ENCODE data around the gene DUSP3. TPM values are rescaled to one million over a fixed set of nuclear protein-coding genes. Genes with fewer than 3 reads are reported as not detected.
"Not testable (repeated sequence)": the region's sequence is repeated elsewhere in the genome, so short reads cannot be mapped to it uniquely, and the experiment has no call there.

Gene DUSP3
- total RNA-seq, 1 donor from 2014 or later: 293 TPM

DNA sequence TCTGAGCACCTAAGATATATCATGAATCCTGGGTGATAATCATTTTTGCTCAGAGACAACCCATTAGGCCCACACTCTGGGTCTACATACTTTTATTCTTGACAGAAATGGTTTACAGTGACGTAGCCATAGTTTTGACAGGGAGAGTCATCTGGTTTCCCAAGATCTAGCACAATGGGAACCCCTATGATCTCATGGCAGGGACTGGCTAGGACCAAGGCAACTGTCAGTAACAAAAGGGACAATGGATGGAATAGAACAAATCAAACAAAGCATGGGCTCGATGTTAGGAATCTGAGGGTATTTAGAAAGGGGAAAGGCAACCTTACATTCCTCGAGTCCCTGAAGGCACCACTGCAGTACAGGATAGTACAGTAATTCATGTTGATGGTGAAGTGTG is 22.0 kb upstream of the DUSP3 start:
- no peak overlapping the region for H3K27ac ChIP-seq (replicated peaks)
- no peaks in the 10 kb centered on the region for H3K4me1 ChIP-seq
- peaks cover 30% of the 10 kb centered on the region for H3K36me3 ChIP-seq
- no peaks in the 10 kb centered on the region for H3K9me3 ChIP-seq (replicated peaks)
- no peak overlapping the region for H3K4me3 ChIP-seq
- no peak for DNase-seq
- H3K27me3 ChIP-seq (ENCODE audit: low read depth): no peaks in the 10 kb centered on the region
- intact Hi-C loops (cut with micrococcal nuclease): no loop called here
- TF ChIP-seq, protein P1, sequence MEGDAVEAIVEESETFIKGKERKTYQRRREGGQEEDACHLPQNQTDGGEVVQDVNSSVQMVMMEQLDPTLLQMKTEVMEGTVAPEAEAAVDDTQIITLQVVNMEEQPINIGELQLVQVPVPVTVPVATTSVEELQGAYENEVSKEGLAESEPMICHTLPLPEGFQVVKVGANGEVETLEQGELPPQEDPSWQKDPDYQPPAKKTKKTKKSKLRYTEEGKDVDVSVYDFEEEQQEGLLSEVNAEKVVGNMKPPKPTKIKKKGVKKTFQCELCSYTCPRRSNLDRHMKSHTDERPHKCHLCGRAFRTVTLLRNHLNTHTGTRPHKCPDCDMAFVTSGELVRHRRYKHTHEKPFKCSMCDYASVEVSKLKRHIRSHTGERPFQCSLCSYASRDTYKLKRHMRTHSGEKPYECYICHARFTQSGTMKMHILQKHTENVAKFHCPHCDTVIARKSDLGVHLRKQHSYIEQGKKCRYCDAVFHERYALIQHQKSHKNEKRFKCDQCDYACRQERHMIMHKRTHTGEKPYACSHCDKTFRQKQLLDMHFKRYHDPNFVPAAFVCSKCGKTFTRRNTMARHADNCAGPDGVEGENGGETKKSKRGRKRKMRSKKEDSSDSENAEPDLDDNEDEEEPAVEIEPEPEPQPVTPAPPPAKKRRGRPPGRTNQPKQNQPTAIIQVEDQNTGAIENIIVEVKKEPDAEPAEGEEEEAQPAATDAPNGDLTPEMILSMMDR (IDR thresholded peaks at IDR 0.05; ENCODE audit: borderline replicate concordance): no peak

DNA sequence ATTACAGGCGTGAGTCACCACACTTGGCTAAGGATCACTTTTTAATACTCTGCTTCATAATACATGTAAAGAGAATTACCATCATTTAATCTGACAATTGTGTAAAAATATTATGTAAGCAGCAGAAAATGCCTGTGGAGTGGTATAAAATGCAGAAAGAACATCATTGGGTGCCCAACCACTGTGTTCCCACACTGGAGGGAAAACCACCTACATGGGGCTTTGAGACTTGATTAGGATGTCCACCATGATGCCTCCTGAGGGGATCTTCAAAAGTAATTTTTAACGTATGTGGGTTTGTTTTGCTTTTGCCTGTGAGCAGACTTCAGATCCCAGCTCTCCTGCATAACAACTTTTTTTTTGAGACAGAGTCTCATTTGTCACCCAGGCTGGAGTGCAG is 20.3 kb upstream of the DUSP3 start:
- Histone ChIP-seq H3K4me1 (no peaks in the 10 kb centered on the region), H3K9me3 (replicated peaks) (peaks cover 4% of the 10 kb centered on the region), H3K27me3 (ENCODE audit: low read depth) (no peaks in the 10 kb centered on the region), H3K27ac (replicated peaks) (no peak overlapping the region), H3K4me3 (no peak overlapping the region), H3K36me3 (peaks cover 17% of the 10 kb centered on the region)
- intact Hi-C loops (cut with micrococcal nuclease): no loop called here
- TF ChIP-seq, protein P1 (IDR thresholded peaks at IDR 0.05; ENCODE audit: borderline replicate concordance): no peak
- DNase-seq: no peak

DNA sequence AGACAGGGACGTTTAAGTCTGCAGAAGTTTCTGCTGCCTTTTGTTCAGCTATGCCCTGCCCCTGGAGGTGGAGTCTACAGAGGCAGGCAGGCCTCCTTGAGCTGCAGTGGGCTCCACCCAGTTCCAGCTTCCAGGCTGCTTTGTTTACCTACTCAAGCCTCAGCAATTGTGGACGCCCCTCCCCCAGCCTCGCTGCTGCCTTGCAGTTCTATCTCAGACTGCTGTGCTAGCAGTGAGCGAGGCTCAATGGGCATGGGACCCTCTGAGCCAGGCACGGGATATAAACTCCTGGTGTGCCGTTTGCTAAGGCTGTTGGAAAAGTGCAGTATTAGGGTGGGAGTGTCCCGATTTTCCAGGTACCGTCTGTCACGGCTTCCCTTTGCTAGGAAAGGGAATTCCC is 19.2 kb upstream of the DUSP3 start:
- H3K9me3 ChIP-seq (replicated peaks); H3K27me3 ChIP-seq (ENCODE audit: low read depth); H3K36me3 ChIP-seq; H3K4me1 ChIP-seq; H3K27ac ChIP-seq (replicated peaks); DNase-seq; intact Hi-C loops (cut with micrococcal nuclease); H3K4me3 ChIP-seq: not testable (repeated sequence)

DNA sequence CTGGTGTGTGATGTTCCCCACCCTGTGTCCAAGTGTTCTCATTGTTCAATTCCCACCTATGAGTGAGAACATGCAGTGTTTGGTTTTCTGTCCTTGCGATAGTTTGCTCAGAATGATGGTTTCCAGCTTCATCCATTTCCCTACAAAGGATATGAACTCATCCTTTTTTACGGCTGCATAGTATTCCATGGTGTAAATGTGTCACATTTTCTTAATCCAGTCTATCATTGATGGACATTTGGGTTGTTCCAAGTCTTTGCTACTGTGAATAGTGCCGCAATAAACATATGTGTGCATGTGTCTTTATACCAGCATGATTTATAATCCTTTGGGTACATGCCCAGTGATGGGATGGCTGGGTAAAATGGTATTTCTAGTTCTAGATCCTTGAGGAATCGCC is 13.9 kb upstream of the DUSP3 start:
- H3K36me3 ChIP-seq; H3K4me1 ChIP-seq; intact Hi-C loops (cut with micrococcal nuclease); DNase-seq; H3K27me3 ChIP-seq (ENCODE audit: low read depth); H3K9me3 ChIP-seq (replicated peaks); H3K27ac ChIP-seq (replicated peaks); H3K4me3 ChIP-seq: not testable (repeated sequence)

DNA sequence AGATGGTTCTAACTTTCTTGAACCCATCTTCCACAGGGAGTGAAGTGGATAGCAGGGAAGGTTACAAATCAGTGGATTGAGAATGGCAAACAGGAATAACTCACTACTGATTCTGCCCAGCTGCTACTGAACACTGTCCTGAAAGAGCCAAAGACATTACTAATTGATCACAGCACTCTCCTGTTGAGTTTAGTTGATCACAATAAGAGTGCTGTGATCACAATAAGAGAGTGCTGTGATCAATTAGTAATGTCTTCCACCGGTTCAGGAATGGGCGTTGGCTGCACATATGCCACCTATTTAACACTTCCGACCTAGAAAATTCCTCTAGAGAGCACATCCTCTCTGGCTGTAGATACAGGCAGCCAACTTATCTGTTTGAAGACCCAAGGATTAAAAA is 12.8 kb upstream of the DUSP3 start:
- TF ChIP-seq, protein P1 (IDR thresholded peaks at IDR 0.05; ENCODE audit: borderline replicate concordance): no peak

DNA sequence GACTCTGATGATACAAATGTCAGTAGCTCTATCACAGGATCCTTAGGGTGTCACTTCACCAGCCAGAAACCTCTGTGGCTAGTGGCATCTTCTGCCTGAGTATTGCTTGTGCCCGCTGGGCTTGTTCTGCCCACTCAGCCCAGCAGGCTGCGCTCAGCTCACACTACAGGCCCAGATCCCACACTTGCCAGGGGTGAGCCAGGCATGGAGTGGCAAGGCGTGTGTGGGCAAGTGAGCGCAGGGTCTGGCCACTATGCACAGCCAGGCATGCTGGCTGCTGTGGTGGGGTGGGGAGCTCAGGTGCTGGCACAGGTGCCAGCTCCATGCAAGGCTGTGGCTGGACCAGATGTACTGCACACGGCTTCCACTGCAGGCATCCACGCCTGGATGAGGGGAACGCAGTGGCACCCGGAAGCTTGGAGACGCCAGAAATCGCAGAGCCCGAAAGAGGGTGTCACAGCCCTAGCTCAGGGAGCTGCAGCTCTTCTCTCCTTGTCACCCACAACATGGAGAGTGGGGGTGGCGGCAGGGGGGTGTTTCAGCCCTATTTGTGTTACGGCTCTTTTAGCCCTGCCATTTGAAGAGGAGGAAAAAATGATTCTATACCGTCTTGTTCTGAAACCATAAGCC is 11.6 kb upstream of the DUSP3 start:
- intact Hi-C loops (cut with micrococcal nuclease): no loop called here
- no peak for DNase-seq
- Histone ChIP-seq H3K27me3 (ENCODE audit: low read depth) (no peaks in the 10 kb centered on the region), H3K9me3 (replicated peaks) (peaks cover 8% of the 10 kb centered on the region), H3K4me3 (no peak overlapping the region), H3K27ac (replicated peaks) (no peak overlapping the region), H3K4me1 (no peaks in the 10 kb centered on the region), H3K36me3 (no peaks in the 10 kb centered on the region)
- TF ChIP-seq, protein P1 (IDR thresholded peaks at IDR 0.05; ENCODE audit: borderline replicate concordance): no peak

More for the DNA sequence above, 12.8 kb upstream of the DUSP3 start:
- DNase-seq: no peak
- no peaks in the 10 kb centered on the region for H3K4me1 ChIP-seq
- H3K4me3 ChIP-seq: no peak overlapping the region
- H3K9me3 ChIP-seq (replicated peaks): peaks cover 8% of the 10 kb centered on the region
- no peaks in the 10 kb centered on the region for H3K27me3 ChIP-seq (ENCODE audit: low read depth)
- H3K36me3 ChIP-seq: no peaks in the 10 kb centered on the region
- intact Hi-C loops (cut with micrococcal nuclease): no loop called here
- H3K27ac ChIP-seq (replicated peaks): no peak overlapping the region
